ENCODE data around the gene ZNF665. TPM values are rescaled to one million over a fixed set of nuclear protein-coding genes. Genes with fewer than 3 reads are reported as not detected.

ZNF665 gene
- 4.4 and 4.6 TPM in 2 replicates for total RNA-seq

DNA sequence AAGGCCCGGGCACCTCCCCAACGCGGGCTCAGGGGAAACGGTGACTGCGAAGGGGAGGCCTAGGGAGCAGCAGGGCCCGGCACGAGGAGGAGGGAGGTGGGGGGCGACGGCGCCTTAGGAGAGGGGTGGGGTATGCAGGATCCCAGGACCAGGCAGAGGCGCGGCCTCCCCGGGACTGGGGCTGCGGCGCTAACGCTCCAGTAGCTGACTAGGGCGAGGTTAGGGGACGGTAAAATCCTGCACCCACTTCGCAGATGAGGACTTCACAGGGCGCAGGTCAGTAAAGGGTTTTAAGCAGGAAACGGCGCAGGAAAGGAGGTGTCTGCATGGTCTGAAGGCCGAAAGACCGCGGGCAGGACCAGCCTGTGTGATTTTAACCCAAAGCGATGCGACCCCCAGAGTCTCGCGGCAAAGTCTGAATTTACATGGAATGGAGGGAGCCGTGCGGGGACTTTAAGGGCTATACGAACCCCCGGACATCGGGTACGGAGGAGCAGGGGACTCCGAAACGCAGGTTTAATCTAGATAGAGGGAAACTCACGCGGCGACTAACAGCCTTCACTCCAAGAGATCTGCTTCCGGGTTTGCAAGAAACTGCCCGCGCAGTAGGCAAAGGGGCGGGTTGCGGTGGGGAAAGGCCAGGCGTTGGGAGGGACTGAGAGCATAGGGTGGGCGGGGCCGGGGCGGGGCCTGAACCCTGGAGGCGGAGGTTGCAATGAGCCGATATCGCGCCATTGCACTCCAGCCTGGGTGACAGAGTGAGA, at the start of gene ZNF665:
Gene ZNF665, minus strand, starts transcription at position 588 of the 764 bp plus-strand sequence. CDS start 10,460 bp downstream, outside the sequence.

DNA sequence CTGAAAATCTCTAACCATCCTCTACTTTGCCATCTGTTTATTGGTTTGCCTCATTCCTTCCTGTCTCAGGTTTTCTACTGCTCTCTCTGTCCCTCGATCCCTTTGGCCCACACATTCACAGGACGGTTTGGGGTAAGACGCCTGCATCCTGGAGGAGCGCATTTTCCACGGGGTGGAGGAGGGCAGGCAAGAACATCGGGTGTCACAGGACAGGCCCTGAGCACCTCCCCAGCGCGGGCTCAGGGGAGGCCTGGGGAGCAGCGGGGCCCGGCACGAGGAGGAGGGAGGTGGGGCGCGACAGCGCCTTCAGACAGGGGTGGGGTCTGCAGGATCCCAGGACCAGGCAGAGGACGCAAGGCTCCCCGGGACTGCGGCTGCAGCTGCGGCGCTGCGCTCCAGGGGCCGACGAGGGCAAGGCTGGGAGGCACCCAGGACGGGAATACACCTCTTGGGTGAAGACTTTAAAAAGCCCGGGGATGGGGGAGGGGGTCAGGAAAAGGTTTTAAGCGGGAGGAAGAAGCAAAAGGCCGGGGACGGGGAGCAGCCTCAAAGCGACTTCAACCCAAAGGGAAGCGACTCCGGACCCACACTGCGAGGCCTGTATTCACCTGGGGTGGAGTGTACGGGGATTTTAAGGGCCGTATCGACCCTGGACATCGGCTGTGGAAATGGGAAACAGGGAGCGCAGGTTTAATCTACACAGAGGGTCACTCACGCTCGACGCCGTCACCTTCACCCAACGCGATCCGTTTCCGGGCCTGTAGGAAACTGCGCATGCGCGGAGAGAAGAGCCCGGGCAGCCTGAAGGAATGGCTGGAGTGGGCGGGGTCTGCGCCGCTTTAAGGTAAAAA, 60.8 kb downstream of the ZNF665 start, which contains the start of gene ZNF415:
Gene ZNF415, minus strand, starts transcription at position 770 of the 851 bp plus-strand sequence. CDS start 10,234 bp downstream, outside the sequence.

Other genes starting within 250 kb of the ZNF665 start
- 8.0 and 13.6 TPM in 2 replicates for gene ZNF816, start 230.5 kb downstream of the ZNF665 start, total RNA-seq
- gene ERVV-1, start 179.4 kb downstream of the ZNF665 start, total RNA-seq, result not detected in 2 replicates
- gene ERVV-2, start 148.6 kb downstream of the ZNF665 start, total RNA-seq, result not detected in 2 replicates
- gene ZNF160, start 89.9 kb downstream of the ZNF665 start, total RNA-seq, result 25.5 and 31.2 TPM in 2 replicates
- gene ZNF415, start 60.4 kb downstream of the ZNF665 start, total RNA-seq, result 6.1 and 6.3 TPM in 2 replicates
- 7.6 and 9.9 TPM in 2 replicates for gene ZNF347, start 34.3 kb downstream of the ZNF665 start, total RNA-seq
- gene ZNF677, start 61.5 kb upstream of the ZNF665 start, total RNA-seq, result 11.2 and 11.6 TPM in 2 replicates
- not detected in 2 replicates for gene VN1R2, start 64.9 kb upstream of the ZNF665 start, total RNA-seq
- not detected in 2 replicates for gene VN1R4, start 74.4 kb upstream of the ZNF665 start, total RNA-seq
- 8.4 and 9.1 TPM in 2 replicates for gene ZNF845, start 140.4 kb upstream of the ZNF665 start, total RNA-seq
- 6.5 TPM in 2 replicates for gene ZNF525, start 172.3 kb upstream of the ZNF665 start, total RNA-seq
- 14.1 and 14.6 TPM in 2 replicates for gene ZNF765, start 201.8 kb upstream of the ZNF665 start, total RNA-seq
- gene ZNF761, start 238.6 kb upstream of the ZNF665 start, total RNA-seq, result 13.8 and 14.6 TPM in 2 replicates

All from uterine smooth muscle cell (primary cell).